ENCODE data around the gene RREB1. TPM values are rescaled to one million over a fixed set of nuclear protein-coding genes. Genes with fewer than 3 reads are reported as not detected.

Gene RREB1
- total RNA-seq, 1 experiment from 2014 or later: 7.0 TPM

DNA sequence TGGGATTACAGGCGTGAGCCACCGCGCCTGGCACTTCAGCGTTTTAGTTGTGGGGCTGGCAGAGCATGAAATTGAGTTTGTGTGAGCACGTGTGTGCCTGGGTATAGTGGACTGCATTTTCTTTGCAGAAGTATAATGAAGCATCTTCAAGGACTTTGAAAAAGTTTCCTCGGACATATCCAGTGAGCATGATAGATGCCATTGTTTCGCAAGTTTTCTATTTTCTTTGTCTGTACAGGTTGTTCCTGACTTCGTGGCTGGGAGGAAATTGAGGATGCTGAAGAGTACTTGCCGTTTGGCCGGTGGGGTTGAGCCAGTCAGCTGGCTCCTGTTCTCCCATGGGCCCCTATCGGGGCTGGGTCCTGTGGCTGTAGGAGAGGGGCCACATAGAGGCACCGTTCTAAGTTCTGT is 55.9 kb downstream of the RREB1 start:
- DNase-seq (ENCODE audit: low read depth): no peak

DNA sequence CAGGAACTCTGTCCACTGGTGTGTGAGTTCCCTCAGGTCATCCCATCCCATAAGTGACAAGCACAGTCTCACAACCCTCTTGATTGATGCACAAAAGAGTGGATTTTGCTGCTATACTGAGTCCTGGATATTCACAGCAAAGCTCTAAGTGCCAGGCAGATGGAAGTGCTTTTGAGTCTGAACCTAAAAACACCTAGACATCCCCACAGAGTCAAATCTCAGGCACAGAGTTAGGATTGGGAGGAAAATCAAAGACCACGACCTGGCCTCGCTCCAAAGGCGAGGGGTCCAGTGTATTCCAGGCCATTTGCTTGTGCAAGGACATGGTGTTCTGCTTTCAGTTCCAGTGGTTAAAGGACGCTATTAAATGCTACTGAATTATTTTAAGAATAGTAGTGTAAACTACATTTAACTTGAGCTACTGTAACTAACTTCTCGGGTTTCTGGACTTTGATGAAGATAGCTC is 56.8 kb downstream of the RREB1 start:
- no peak for DNase-seq (ENCODE audit: low read depth)

DNA sequence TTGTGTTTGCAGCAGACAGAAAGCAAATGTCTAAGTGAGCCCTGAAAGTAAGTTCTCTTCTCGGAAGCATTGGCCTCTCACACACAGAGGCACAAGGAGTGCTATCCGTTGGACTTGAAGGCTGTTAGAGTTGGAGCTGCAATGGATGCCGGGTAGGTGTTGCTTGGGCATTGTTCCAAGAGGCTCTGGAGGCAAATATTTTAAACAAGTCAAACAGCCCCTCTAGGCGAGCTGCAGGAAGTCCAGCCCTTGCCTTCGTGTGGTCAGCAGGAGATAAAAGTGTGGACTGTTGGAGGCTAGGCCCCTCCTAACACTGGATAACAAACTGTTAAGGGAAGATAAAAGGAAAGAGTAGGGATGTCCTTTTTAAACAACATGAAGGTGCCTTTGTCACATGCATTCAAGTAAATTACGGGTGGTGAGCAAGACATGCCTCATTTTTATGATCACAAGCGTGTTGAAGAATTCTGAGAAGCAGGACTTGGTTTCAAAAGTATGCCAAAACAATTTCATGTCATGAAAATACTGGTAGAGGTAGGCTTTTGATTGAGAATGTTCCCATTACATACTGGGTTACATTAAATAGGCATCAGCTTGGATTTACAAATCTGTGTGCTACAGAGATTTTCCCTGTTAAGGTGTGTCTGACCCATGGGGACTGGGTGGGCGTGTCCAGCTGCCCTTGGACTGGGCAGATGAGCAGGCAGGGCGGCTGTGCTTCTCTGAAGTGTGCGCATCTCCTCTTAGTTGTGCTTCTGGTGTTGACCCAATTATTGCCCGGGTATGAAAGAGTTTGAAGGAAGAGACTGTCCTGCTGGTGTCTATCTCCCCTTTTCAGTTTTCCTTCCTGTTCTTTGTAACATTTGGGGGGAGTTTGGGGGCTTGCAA is 57.5 kb downstream of the RREB1 start:
- DNase-seq (ENCODE audit: low read depth): no peak

GRCh38 chr6:7165890-7166267 is 58.1 kb downstream of the RREB1 start:
- peak; percentile 82 for DNase-seq (ENCODE audit: low read depth)

GRCh38 chr6:7166410-7167293 is 58.9 kb downstream of the RREB1 start:
- peak; percentile 82 for DNase-seq (ENCODE audit: low read depth)

GRCh38 chr6:7169296-7169721 is 61.5 kb downstream of the RREB1 start:
- no peak for DNase-seq (ENCODE audit: low read depth)

- DNase-seq (ENCODE audit: low read depth): no peak
Measured at GRCh38 chr6:7170117-7170732, 62.5 kb downstream of the RREB1 start.

- no peak for DNase-seq (ENCODE audit: low read depth)
Measured at GRCh38 chr6:7171119-7171518, 63.4 kb downstream of the RREB1 start.

DNA sequence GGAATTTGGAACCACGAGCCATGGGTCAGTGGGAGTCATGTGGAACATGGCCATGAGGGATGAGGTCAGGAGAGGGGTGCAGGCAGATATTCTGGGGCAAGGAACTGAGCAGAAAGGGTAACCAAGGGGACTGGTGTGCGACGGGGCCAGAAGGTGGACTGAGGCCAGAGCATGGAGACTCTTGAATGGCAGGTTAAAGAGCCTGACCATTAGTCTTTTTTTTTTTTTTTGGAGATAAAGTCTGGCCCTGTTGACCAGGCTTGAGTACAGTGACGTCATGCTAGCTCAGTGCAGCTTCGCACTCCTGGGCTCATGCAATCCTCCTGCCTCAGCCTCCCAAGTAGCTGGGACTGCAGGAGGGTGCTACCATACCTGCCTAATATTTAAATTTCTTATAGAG is 64.0 kb downstream of the RREB1 start:
- no peak for DNase-seq (ENCODE audit: low read depth)

DNA sequence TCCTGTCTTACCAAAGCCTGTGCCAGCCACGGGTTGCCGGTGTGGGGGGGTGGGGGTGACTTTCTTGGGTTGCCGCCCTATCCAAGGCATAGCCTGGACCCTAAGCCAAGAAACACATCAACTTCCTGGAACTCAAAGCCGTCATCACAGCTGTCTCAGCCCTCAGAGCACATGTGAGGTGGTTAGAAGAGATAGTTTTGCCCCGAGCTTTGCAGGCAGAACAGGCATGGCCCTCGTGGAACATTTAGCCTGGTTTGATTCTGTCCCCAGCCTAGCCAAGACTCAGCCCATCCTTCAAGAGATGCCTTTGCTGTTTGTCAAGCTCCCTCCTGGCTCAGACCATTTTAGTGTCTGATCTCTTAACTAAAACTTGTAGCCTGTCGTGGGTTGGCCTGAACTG is 64.9 kb downstream of the RREB1 start:
- peak; percentile 77 for DNase-seq (ENCODE audit: low read depth)

DNA sequence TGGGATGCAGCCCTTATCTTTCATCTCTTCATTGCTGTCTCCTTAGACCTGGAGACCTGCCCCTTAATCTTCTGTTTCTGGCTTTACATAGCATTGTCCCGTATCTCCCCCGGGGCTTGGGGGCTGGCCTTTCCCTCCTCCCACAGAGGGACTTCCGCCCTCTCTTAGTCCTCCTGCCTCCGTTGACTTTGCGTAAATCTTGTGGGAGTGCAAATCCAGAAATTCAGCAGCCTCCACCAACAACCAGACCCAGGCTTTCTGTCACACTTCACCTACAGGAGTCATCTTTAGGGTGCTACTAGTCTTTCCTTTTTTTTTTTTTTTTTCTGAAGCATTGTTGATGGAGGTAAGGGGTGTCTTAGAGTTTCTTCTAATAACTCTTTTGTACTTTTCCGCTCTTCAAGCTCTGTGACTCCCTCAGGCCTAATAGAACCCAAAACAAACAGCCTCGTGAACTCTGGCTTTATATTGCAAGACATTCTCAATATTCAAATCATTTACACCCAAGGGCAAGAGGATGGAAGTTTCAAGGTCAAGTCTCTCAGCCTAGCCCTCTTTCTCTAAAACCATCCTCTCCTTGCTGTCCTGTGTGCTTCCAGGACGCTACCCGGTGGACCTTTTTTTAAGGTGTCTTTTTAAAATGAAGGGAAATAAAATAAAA is 66.2 kb downstream of the RREB1 start:
- no peak for DNase-seq (ENCODE audit: low read depth)

DNA sequence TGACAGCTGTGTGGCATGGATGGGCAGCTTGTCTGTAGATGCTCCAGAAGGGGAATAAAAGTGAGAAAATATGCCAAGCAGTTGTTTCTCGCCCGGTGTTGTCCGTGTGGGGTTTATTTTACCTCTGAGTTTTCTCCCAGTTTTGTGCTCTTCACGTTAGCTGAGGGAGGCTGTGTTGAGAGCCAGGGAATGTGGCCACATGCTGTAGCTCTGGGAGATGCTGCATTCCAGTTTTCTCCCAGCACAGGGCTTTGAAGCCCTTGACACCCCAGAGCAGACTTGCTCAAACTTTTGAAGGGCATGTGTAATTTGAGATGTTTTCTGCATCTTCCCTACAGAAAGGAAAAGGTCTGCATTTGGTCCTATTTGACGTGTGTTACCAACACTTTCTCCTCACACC is 67.7 kb downstream of the RREB1 start:
- DNase-seq (ENCODE audit: low read depth): no peak

GRCh38 chr6:7176208-7176607 is 68.4 kb downstream of the RREB1 start:
- DNase-seq (ENCODE audit: low read depth): no peak

DNA sequence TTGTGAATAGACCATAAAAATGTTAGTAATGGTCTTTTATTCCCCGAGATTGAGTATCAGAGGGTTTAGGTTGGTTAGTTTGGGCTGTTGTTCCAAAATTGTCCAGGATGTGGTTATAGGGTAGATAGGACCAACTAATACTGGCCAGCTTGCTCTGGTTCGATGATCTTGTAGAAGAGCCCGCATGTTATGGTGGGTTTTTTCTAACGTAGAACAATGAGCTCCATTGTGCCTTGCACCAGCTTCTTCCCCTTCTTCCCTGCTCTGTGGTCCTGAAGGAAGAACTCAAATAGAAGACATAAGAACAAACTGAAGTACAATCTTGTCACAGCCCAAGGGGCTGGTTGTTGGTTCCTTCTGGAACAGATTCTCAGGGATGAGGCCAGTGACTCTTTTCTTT is 70.5 kb downstream of the RREB1 start:
- DNase-seq (ENCODE audit: low read depth): no peak

GRCh38 chr6:7180751-7181150 is 73.0 kb downstream of the RREB1 start:
- DNase-seq (ENCODE audit: low read depth): no peak

GRCh38 chr6:7183707-7184106 is 75.9 kb downstream of the RREB1 start:
- no peak for DNase-seq (ENCODE audit: low read depth)

DNA sequence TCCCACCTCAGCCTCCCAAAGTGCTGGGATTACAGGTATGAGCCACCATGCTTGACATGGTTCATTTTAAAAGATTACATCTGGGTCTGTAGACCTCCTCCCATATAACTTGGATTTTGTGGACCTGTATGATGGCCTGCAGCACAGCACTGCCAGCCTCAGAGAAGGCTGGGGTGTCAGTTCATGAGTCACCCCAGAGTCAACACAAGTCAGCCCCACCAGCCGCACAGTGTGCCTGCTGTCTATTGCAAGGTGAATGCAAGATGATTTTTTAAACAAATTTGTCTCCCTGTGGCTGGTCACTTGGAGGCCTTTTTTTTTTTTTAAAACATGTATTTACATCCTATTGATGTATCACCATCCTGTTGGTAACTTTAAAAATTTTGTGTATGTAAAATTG is 76.7 kb downstream of the RREB1 start:
- no peak for DNase-seq (ENCODE audit: low read depth)

DNA sequence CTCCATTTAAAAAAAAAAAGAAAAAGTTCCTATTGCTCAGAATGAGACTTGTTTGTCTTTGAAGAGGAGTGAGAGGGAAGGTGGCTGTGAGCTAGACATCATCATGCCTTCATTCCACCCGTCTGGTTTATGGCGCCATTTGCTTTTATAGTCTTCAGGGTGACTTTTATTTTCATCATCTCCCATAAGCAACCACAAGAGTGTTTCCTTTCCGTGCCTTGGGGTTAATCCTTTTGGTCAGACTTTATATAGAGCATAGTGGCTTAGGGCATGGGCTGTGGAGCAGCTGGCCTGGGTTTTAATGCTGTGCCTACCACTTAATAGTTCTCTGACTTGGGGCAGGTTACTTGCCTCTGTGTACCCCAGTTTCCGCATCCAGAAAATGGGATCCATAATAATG is 77.8 kb downstream of the RREB1 start:
- no peak for DNase-seq (ENCODE audit: low read depth)

DNA sequence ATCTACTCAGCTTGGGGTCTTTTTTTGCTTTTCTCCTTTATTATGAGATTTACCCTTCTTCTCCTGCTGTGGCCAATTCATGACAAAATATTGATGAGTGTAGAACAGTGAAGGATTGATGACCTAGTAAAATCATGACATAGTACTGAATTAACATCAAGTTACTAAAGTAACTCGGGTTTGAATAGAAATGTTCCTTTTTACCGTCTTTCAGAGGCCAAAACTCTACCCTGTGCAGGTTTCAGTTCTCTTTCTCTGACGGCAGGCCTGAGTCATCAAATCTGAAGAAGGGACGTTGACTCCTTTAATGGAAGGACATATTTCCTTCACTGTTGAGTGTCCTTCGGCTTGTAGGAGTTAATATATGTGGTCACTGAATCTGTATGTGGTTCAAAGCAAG is 80.7 kb downstream of the RREB1 start:
- DNase-seq (ENCODE audit: low read depth): no peak

- DNase-seq (ENCODE audit: low read depth): no peak
Measured at GRCh38 chr6:7189101-7189758, 81.5 kb downstream of the RREB1 start.

GRCh38 chr6:7190791-7191190 is 83.0 kb downstream of the RREB1 start:
- no peak for DNase-seq (ENCODE audit: low read depth)

All from Daoy (cell line).